ENCODE data around the gene DHFR.
"Not testable (repeated sequence)": the region's sequence is repeated elsewhere in the genome, so short reads cannot be mapped to it uniquely, and the experiment has no call there.

DHFR gene

GRCh38 chr5:80654391-80655230, at the start of gene DHFR, which contains the start of gene MSH3:
Gene DHFR (minus strand): TSS chr5:80654983. CDS start chr5:80654489, 494 bp downstream.
Gene MSH3 (plus strand): TSS chr5:80654652. CDS start chr5:80654728, 76 bp downstream.
- DNase-seq = peak; percentile 3 to 92 (median 80)

GRCh38 chr5:80704221-80704620, 49.4 kb upstream of the DHFR start:
- DNase-seq = no peak

- DNase-seq = no peak
These were observed 49.0 kb upstream of the DHFR start for GRCh38 chr5:80703747-80704146.

GRCh38 chr5:80703291-80703690, 48.5 kb upstream of the DHFR start:
- DNase-seq = no peak

- DNase-seq = no peak
These were observed 46.8 kb upstream of the DHFR start for GRCh38 chr5:80701597-80701996.

- DNase-seq = no peak
These were observed 43.6 kb upstream of the DHFR start for GRCh38 chr5:80698369-80698768.

GRCh38 chr5:80697100-80697499, 42.3 kb upstream of the DHFR start:
- DNase-seq = no peak

- no peak for DNase-seq
These were observed 41.7 kb upstream of the DHFR start for GRCh38 chr5:80696450-80696849.

GRCh38 chr5:80695666-80696065, 40.9 kb upstream of the DHFR start:
- no peak for DNase-seq

GRCh38 chr5:80689627-80690026, 34.8 kb upstream of the DHFR start:
- DNase-seq = no peak

- DNase-seq = no peak
These were observed 34.1 kb upstream of the DHFR start for GRCh38 chr5:80688648-80689420.

GRCh38 chr5:80686757-80687156, 32.0 kb upstream of the DHFR start:
- DNase-seq = no peak

GRCh38 chr5:80676706-80677105, 21.9 kb upstream of the DHFR start:
- DNase-seq = no peak

- peak in 8 of 14 donors; percentile 5 to 43 (median 10) for DNase-seq
These were observed 17.5 kb upstream of the DHFR start for GRCh38 chr5:80672140-80672736.

GRCh38 chr5:80668016-80668969, 13.5 kb upstream of the DHFR start:
- DNase-seq = no peak

- no peak for DNase-seq
These were observed 12.6 kb upstream of the DHFR start for GRCh38 chr5:80667384-80667783.

- DNase-seq = no peak
These were observed 10.3 kb upstream of the DHFR start for GRCh38 chr5:80665057-80665456.

GRCh38 chr5:80662108-80662507, 7.3 kb upstream of the DHFR start:
- DNase-seq = no peak

- DNase-seq = not testable (repeated sequence)
These were observed 5.9 kb upstream of the DHFR start for GRCh38 chr5:80660661-80661060.

- no peak for DNase-seq
These were observed 4.3 kb upstream of the DHFR start for GRCh38 chr5:80659106-80659505.

GRCh38 chr5:80656425-80656824, 1.6 kb upstream of the DHFR start:
- no peak for DNase-seq

- DNase-seq = no peak
These were observed 520 bp upstream of the DHFR start for GRCh38 chr5:80655231-80655774.

Measured in C1 segment of cervical spinal cord (tissue), 14 donors.